Liver (tissue), 9 donors: ENCODE measurements around the gene UNC13C. TPM values are rescaled to one million over a fixed set of nuclear protein-coding genes. Genes with fewer than 3 reads are reported as not detected.

Experiments
- DNase-seq: peaks from one replicate; pipeline ENCODE4 v3.0.0-alpha.2; 2017; ENCODE audit warnings: low spot score
- H3K27ac ChIP-seq, 2 donors: one replicate each; pipeline ENCODE4 v1.7.0; 2013; ENCODE audit warnings: inconsistent platforms in 2 of 2, low read length in 2 of 2, control low read depth in 1 of 2, low read depth in 1 of 2, mild to moderate bottlenecking in 1 of 2
- H3K27me3 ChIP-seq, 4 donors: one replicate each; pipeline versions ENCODE4 v1.6.1 to v1.7.0; 2013; ENCODE audit warnings: low read length in 3 of 4, inconsistent platforms in 1 of 4, mild to moderate bottlenecking in 1 of 4, moderate library complexity in 1 of 4; ENCODE audit not compliant: control insufficient read depth in 4 of 4, insufficient read depth in 4 of 4
- H3K36me3 ChIP-seq, 4 donors: one replicate each; pipeline versions ENCODE4 v1.6.1 to v1.7.0; 2013; ENCODE audit warnings: low read length in 3 of 4, mild to moderate bottlenecking in 3 of 4, low read depth in 1 of 4, moderate library complexity in 1 of 4; ENCODE audit not compliant: control insufficient read depth in 4 of 4, insufficient read depth in 3 of 4
- H3K4me1 ChIP-seq, 4 donors: one replicate each; pipeline versions ENCODE4 v1.6.1 to v1.7.0; 2013; ENCODE audit warnings: low read length in 3 of 4, mild to moderate bottlenecking in 3 of 4, moderate library complexity in 1 of 4; ENCODE audit not compliant: control insufficient read depth in 4 of 4, insufficient read depth in 4 of 4
- H3K4me3 ChIP-seq, 3 donors: one replicate each; pipeline versions ENCODE4 v1.6.1 to v1.7.0; 2013; ENCODE audit warnings: low read length in 3 of 3, control low read depth in 1 of 3, low read depth in 1 of 3, mild to moderate bottlenecking in 1 of 3
- H3K9ac ChIP-seq, 2 donors: one replicate each; pipeline ENCODE4 v1.7.0; 2013; ENCODE audit warnings: low read length in 2 of 2, mild to moderate bottlenecking in 2 of 2, moderate library complexity in 2 of 2, control low read depth in 1 of 2, low read depth in 1 of 2
- H3K9me3 ChIP-seq, 4 donors: one replicate each; pipeline versions ENCODE4 v1.6.1 to v1.7.0; 2013; ENCODE audit warnings: low read length in 3 of 4; ENCODE audit not compliant: control insufficient read depth in 4 of 4
- EGR1 ChIP-seq, 2 donors: IDR thresholded peaks; 2 replicates each; pipeline ENCODE4 v1.6.1; 2016 to 2018; ENCODE audit warnings: antibody characterized with exemption in 2 of 2, low read depth in 2 of 2
- FOXA1 ChIP-seq: IDR thresholded peaks from 2 replicates; pipeline ENCODE4 v1.6.1; 2016; ENCODE audit warnings: antibody characterized with exemption
- HNF4A ChIP-seq, 2 donors: conservative IDR thresholded peaks; 2 replicates each; pipeline ENCODE4 v1.6.1; 2016; ENCODE audit warnings: antibody characterized with exemption in 2 of 2, mild to moderate bottlenecking in 2 of 2
- HNF4G ChIP-seq: IDR thresholded peaks from 2 replicates; pipeline ENCODE4 v1.6.1; 2016; ENCODE audit warnings: antibody characterized with exemption
- JUND ChIP-seq, 2 donors: IDR thresholded peaks; 2 replicates each; pipeline ENCODE4 v1.6.1; 2016; ENCODE audit warnings: antibody characterized with exemption in 2 of 2
- NR2F2 ChIP-seq: IDR thresholded peaks from 2 replicates; pipeline ENCODE4 v1.6.1; 2016; ENCODE audit warnings: antibody characterized with exemption
- RAD21 ChIP-seq, 2 donors: IDR thresholded peaks; 2 replicates each; pipeline ENCODE4 v1.6.1; 2016; ENCODE audit warnings: antibody characterized with exemption in 2 of 2, mild to moderate bottlenecking in 2 of 2
- RXRA ChIP-seq, 2 donors: IDR thresholded peaks; 2 replicates each; pipeline ENCODE4 v1.6.1; 2017 to 2018; ENCODE audit warnings: antibody characterized with exemption in 2 of 2, mild to moderate bottlenecking in 1 of 2
- SP1 ChIP-seq: IDR thresholded peaks from 2 replicates; pipeline ENCODE4 v1.6.1; 2018; ENCODE audit warnings: antibody characterized with exemption, mild to moderate bottlenecking
- WGBS: extraction: QIAGEN DNeasy Blood & Tissue Kit; methylation state at CpG from one replicate; pipeline ENCODE4 v1.1.7; 2013; 5-methylcytosine and 5-hydroxymethylcytosine counted together
- polyA plus RNA-seq, 2 donors: library from polyadenylated mRNA; stranded (reverse) in 1 of 2; unstranded in 1 of 2; fragments of 200-250 nt in 1 of 2; fragments of >200 nt in 1 of 2; fragmentation: Nextera tagmentation in 1 of 2; extraction: Ambion mirVana in 1 of 2; gene quantifications; one replicate each; pipeline versions ENCODE4 v1.2.1 to v1.2.3, GENCODE V29; 2013 to 2015
- total RNA-seq, 2 donors: library from RNA; depleted of rRNA; stranded (reverse); fragments of >200 nt; gene quantifications; one replicate each; pipeline ENCODE4 v1.2.3, GENCODE V29; 2014
- TF ChIP-seq, protein P1 (sequence below): IDR thresholded peaks from 2 replicates; pipeline ENCODE4 v1.6.1; 2016; ENCODE audit warnings: antibody characterized with exemption
- TF ChIP-seq, protein P2 (sequence below): IDR thresholded peaks from 2 replicates; pipeline ENCODE4 v1.6.1; 2016; ENCODE audit warnings: antibody characterized with exemption, mild to moderate bottlenecking
- donor health status: healthy.
- donor health status: healthy.
- donor health status: healthy.
- donor health status: healthy.
- donor health status: healthy.

UNC13C gene
- total and polyA plus RNA-seq, 4 donors = 0.19 TPM; not detected in 3

DNA sequence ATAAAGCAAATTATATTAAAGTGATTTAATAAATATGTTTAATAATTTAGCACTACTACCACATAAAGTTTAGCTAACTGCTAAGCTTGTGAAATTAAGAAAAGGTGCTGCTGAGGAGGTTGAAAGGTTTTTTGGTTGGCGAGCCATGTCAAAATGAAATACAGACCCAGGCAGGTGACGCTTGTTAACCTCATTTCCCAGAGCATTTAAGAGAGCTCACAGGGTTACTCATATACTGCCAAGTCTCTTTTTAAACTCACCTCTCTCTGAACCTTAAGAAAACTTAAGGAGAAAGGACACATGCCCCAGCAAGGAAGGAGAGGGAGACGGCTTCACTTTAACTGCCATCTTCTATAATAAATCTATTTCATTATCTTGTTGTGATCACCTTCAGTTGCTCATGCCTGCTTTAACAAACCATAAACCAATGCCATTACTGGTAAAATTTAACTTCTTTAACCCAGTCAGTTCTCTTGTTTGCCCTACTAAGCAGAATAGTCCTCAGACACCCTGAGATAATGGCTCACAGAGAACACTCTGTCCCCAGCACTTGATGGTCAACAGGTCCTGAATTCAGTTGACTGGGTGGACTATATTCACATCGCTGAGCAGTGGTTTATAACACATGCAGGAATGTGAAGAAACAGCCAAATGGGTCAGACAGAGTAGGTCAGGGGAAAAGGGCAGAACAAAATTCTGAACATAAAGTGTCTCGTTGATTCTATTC, 540.1 kb downstream of the UNC13C start:
- Histone ChIP-seq H3K4me1 (no peaks in the 10 kb centered on the region), H3K9ac (no peak overlapping the region), H3K27ac (no peak overlapping the region), H3K4me3 (no peak overlapping the region), H3K9me3 (no peaks in the 10 kb centered on the region), H3K36me3 (no peaks in the 10 kb centered on the region), H3K27me3 (peaks cover 0 to 14% (median 0%) of the 10 kb centered on the region in 4 donors)
- peak; percentile 39 for TF ChIP-seq SP1
- peak; percentile 72 for TF ChIP-seq NR2F2
- no peak for TF ChIP-seq FOXA1
- peak in 1 of 2 donors; percentile 34 for TF ChIP-seq RXRA (IDR thresholded peaks at IDR 0.05)
- DNase-seq = no peak
- WGBS = 68% methylated on average over 5 of the region's 5 CpGs

DNA sequence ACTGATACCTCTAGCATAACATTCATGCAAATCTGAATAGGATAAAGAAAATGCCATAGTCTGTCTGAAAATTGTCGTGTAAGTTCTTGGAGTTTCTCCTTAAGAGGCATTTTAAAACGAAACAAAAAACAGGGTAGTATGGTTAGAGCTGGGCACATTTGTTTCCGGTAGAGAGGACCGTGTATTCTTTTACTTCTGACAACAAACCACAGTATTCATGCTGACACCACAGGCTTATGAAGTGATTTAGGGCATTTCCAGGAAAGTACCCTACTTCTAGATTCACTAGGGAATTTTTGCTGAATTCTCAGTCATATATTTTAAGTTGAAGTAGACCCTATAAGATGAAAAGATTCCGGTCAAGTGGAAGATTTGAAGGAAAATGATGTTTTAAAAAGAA, 541.3 kb downstream of the UNC13C start:
- no peaks in the 10 kb centered on the region for H3K36me3 ChIP-seq
- H3K27ac ChIP-seq = no peak overlapping the region
- H3K9ac ChIP-seq = no peak overlapping the region
- H3K9me3 ChIP-seq = no peaks in the 10 kb centered on the region
- no peaks in the 10 kb centered on the region for H3K4me1 ChIP-seq
- no peak for TF ChIP-seq JUND (IDR thresholded peaks at IDR 0.05)
- TF ChIP-seq, protein P1, sequence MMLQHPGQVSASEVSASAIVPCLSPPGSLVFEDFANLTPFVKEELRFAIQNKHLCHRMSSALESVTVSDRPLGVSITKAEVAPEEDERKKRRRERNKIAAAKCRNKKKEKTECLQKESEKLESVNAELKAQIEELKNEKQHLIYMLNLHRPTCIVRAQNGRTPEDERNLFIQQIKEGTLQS = no peak
- TF ChIP-seq SP1 = no peak
- TF ChIP-seq, protein P2, sequence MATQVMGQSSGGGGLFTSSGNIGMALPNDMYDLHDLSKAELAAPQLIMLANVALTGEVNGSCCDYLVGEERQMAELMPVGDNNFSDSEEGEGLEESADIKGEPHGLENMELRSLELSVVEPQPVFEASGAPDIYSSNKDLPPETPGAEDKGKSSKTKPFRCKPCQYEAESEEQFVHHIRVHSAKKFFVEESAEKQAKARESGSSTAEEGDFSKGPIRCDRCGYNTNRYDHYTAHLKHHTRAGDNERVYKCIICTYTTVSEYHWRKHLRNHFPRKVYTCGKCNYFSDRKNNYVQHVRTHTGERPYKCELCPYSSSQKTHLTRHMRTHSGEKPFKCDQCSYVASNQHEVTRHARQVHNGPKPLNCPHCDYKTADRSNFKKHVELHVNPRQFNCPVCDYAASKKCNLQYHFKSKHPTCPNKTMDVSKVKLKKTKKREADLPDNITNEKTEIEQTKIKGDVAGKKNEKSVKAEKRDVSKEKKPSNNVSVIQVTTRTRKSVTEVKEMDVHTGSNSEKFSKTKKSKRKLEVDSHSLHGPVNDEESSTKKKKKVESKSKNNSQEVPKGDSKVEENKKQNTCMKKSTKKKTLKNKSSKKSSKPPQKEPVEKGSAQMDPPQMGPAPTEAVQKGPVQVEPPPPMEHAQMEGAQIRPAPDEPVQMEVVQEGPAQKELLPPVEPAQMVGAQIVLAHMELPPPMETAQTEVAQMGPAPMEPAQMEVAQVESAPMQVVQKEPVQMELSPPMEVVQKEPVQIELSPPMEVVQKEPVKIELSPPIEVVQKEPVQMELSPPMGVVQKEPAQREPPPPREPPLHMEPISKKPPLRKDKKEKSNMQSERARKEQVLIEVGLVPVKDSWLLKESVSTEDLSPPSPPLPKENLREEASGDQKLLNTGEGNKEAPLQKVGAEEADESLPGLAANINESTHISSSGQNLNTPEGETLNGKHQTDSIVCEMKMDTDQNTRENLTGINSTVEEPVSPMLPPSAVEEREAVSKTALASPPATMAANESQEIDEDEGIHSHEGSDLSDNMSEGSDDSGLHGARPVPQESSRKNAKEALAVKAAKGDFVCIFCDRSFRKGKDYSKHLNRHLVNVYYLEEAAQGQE = no peak
- no peak for TF ChIP-seq RXRA (IDR thresholded peaks at IDR 0.05)
- no peak overlapping the region for H3K4me3 ChIP-seq
- no peak for DNase-seq
- peaks cover 0 to 12% (median 0%) of the 10 kb centered on the region in 4 donors for H3K27me3 ChIP-seq
- 55% methylated on average over 5 of the region's 5 CpGs for WGBS

DNA sequence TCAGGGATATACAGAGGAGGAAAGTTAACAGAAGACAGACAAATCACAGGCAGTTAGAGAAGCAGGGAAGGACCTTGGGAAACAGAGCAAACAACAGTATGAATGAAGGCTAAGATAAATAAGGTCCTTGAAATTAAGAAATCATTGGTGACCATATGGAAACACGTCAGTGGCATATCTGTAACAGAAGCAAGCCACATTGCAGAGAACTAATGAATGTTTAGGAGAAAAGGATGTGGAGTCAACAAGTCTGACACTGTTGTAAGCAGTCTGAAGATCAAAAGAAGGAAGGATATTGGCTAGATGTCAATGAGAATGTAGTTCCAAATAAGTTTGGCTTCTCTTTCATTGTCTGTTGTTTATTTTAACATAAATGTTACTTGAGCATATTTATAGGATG, 542.4 kb downstream of the UNC13C start:
- DNase-seq = no peak
- TF ChIP-seq, protein P1 = no peak
- H3K36me3 ChIP-seq = no peaks in the 10 kb centered on the region
- 33% methylated on average over 1 of the region's 1 CpG for WGBS
- H3K4me1 ChIP-seq = no peaks in the 10 kb centered on the region
- no peak overlapping the region for H3K9ac ChIP-seq
- H3K27ac ChIP-seq = no peak overlapping the region
- H3K4me3 ChIP-seq = no peak overlapping the region
- H3K27me3 ChIP-seq = peaks cover 0 to 11% (median 0%) of the 10 kb centered on the region in 4 donors
- no peaks in the 10 kb centered on the region for H3K9me3 ChIP-seq

DNA sequence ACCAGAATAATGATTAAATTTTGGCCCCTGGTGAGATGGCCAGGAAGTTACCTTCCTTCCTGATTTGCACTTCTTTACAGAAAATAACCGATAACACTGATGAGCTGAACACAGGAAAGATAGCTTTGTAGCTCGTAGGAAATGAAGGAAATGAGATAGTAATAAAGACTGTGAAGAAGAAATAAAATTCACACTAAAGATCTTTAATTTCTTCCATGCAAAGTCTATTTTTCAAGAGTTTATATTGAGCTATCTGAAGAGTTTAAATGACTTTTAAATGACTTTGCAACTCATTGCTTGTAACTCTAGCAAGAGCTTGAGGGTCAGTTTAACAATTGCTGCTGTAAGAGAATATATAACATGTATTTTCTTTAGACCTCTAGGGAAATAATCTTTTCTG, 543.0 kb downstream of the UNC13C start:
- Histone ChIP-seq H3K27me3 (peaks cover 0 to 6% (median 0%) of the 10 kb centered on the region in 4 donors), H3K4me3 (no peak overlapping the region), H3K9me3 (no peaks in the 10 kb centered on the region), H3K4me1 (no peaks in the 10 kb centered on the region), H3K36me3 (no peaks in the 10 kb centered on the region), H3K27ac (no peak overlapping the region), H3K9ac (no peak overlapping the region)
- no peak for TF ChIP-seq NR2F2
- TF ChIP-seq HNF4G = no peak
- TF ChIP-seq RAD21 (IDR thresholded peaks at IDR 0.05) = no peak
- TF ChIP-seq, protein P1 = no peak
- no peak for TF ChIP-seq SP1
- TF ChIP-seq RXRA (IDR thresholded peaks at IDR 0.05) = no peak
- TF ChIP-seq JUND (IDR thresholded peaks at IDR 0.05) = no peak
- no peak for TF ChIP-seq HNF4A (conservative IDR thresholded peaks at IDR 0.05)
- TF ChIP-seq, protein P2 = no peak
- no peak for TF ChIP-seq EGR1 (IDR thresholded peaks at IDR 0.05; ENCODE audit: low read depth in 2 of 2)
- WGBS = 52% methylated on average over 2 of the region's 2 CpGs
- no peak for DNase-seq
